PC-3 (cell line): ENCODE data around the gene FGFR3. TPM values are rescaled to one million over a fixed set of nuclear protein-coding genes. Genes with fewer than 3 reads are reported as not detected.

Experiments used
- ATAC-seq: fragments of 200-7000 bp; cut with Tn5 transposase; 2 replicates; pipeline ENCODE4 v1.9.1; 2020; ENCODE audit warnings: mild to moderate bottlenecking, moderate library complexity
- BruUV-seq: library from RNA; stranded (reverse); fragments of 400-500 nt; replicated peaks from 2 replicates; lab custom pipeline; 2021; lab: Mats Ljungman, UMichigan
- CTCF ChIA-PET: fragments of 300-600 bp; sonication (Branson Sonifier 250); formaldehyde crosslinking; loops from one replicate; lab custom pipeline; 2022; ENCODE audit warnings: antibody characterized with exemption; lab: Charles Lee
- POLR2A ChIA-PET: fragments of 300-600 bp; sonication (Branson Sonifier 250); formaldehyde crosslinking; loops from one replicate; lab custom pipeline; 2022; ENCODE audit warnings: antibody characterized with exemption; ENCODE audit not compliant: unreplicated experiment; lab: Charles Lee
- DNase-seq: peaks from one replicate; pipeline ENCODE4 v3.0.0-alpha.2; 2015
- H2AFZ ChIP-seq: fragments of 300-600 bp; sonication (generic); 2 replicates; pipeline ENCODE4 v1.6.0; 2016; ENCODE audit warnings: antibody characterized with exemption, low read length
- H3F3A ChIP-seq: fragments of 300-600 bp; sonication (generic); one replicate; pipeline ENCODE4 v1.6.0; 2017; ENCODE audit warnings: antibody characterized with exemption, low read length, control low read depth, mild to moderate bottlenecking; ENCODE audit not compliant: unreplicated experiment
- H3K27ac ChIP-seq: fragments of 300-600 bp; sonication (generic); 2 replicates; pipeline ENCODE4 v1.5.1; 2016; ENCODE audit warnings: mild to moderate bottlenecking, low read length
- H3K27me3 ChIP-seq: fragments of 300-600 bp; sonication (generic); 2 replicates; pipeline ENCODE4 v1.6.1; 2016; ENCODE audit warnings: low read length, mixed read lengths
- H3K36me3 ChIP-seq: fragments of 300-600 bp; sonication (generic); 2 replicates; pipeline ENCODE4 v1.6.1; 2016; ENCODE audit warnings: low read depth, mixed run types, low read length, mixed read lengths
- H3K4me1 ChIP-seq: fragments of 300-600 bp; sonication (generic); 2 replicates; pipeline ENCODE4 v1.5.1; 2016; ENCODE audit warnings: low read length; ENCODE audit not compliant: insufficient read depth
- H3K4me2 ChIP-seq: fragments of 300-600 bp; sonication (generic); 2 replicates; pipeline ENCODE4 v1.6.0; 2016; ENCODE audit warnings: low read length
- H3K4me3 ChIP-seq: fragments of 300-600 bp; sonication (generic); 2 replicates; pipeline ENCODE4 v1.5.1; 2016; ENCODE audit warnings: mild to moderate bottlenecking, low read length, mixed read lengths
- H3K79me2 ChIP-seq: fragments of 300-600 bp; sonication (generic); 2 replicates; pipeline ENCODE4 v1.6.1; 2017; ENCODE audit warnings: low read length, mixed read lengths
- H3K9ac ChIP-seq: fragments of 300-600 bp; sonication (generic); 2 replicates; pipeline ENCODE4 v1.6.0; 2016; ENCODE audit warnings: mild to moderate bottlenecking, low read length
- H3K9me2 ChIP-seq: fragments of 300-600 bp; sonication (generic); replicated peaks from 2 replicates; pipeline ENCODE4 v1.6.1; 2016; ENCODE audit warnings: mixed run types, low read length, mixed read lengths
- H3K9me3 ChIP-seq: fragments of 300-600 bp; sonication (generic); 2 replicates; pipeline ENCODE4 v1.6.1; 2016; ENCODE audit warnings: low read length, mixed read lengths
- H4K20me1 ChIP-seq: fragments of 300-600 bp; sonication (generic); 2 replicates; pipeline ENCODE4 v1.6.1; 2016; ENCODE audit warnings: low read length, mixed read lengths
- CTCF ChIP-seq: fragments of 300-600 bp; sonication (generic); conservative IDR thresholded peaks from 2 replicates; pipeline ENCODE4 v1.5.1; 2017; ENCODE audit warnings: antibody characterized with exemption, low read depth, mild to moderate bottlenecking, low read length
- EZH2 ChIP-seq: fragments of 300-600 bp; sonication (generic); IDR thresholded peaks from one replicate; pipeline ENCODE4 v1.6.1; 2017; ENCODE audit warnings: antibody characterized with exemption, mild to moderate bottlenecking, low read length; ENCODE audit not compliant: unreplicated experiment
- EZH2phosphoT487 ChIP-seq: fragments of 300-600 bp; sonication (generic); IDR thresholded peaks from 2 replicates; pipeline ENCODE4 v1.6.1; 2018; ENCODE audit warnings: mild to moderate bottlenecking, antibody characterized with exemption, low read length, borderline replicate concordance
- intact Hi-C: fragments of 100-400 bp; cut with micrococcal nuclease; formaldehyde crosslinking; loops from 2 replicates; pipeline ENCODE4 v1.9.0; 2023
- total RNA-seq: library from RNA; depleted of rRNA; stranded (reverse); fragments of >200 nt; gene quantifications from 2 replicates; pipeline ENCODE4 v1.2.3, GENCODE V29; 2014

The FGFR3 gene
- total RNA-seq, 1 experiment from 2014 or later: 0.11 TPM

- POLR2A ChIA-PET: no interaction called here
- no peak overlapping the region for H3K4me3 ChIP-seq
- no peaks in the 10 kb centered on the region for H3K9me3 ChIP-seq
- no TSS peak for BruUV-seq
- no peaks in the 10 kb centered on the region for H4K20me1 ChIP-seq
- no peak for TF ChIP-seq EZH2
- no peak for TF ChIP-seq CTCF
- no peak for TF ChIP-seq EZH2phosphoT487
- H3K79me2 ChIP-seq: no peaks in the 10 kb centered on the region
- no peaks in the 10 kb centered on the region for H3K4me1 ChIP-seq
- no peak overlapping the region for H3K9ac ChIP-seq
- DNase-seq: no peak
- H3K4me2 ChIP-seq: no peak overlapping the region
- H3K27ac ChIP-seq: no peak overlapping the region
- H2AFZ ChIP-seq: no peak overlapping the region
- no peaks in the 10 kb centered on the region for H3K9me2 ChIP-seq
- H3K36me3 ChIP-seq: no peaks in the 10 kb centered on the region
- intact Hi-C loops: no loop called here
- no peak for ATAC-seq
- peaks cover 5% of the 10 kb centered on the region for H3K27me3 ChIP-seq
- CTCF ChIA-PET: no interaction called here
- H3F3A ChIP-seq: no peaks in the 10 kb centered on the region
Measured at GRCh38 chr4:1800805-1801204, 7.7 kb downstream of the FGFR3 start.

GRCh38 chr4:1801286-1801958, 8.3 kb downstream of the FGFR3 start:
- POLR2A ChIA-PET: no interaction called here
- Histone ChIP-seq H3K27me3 (no peaks in the 10 kb centered on the region), H3K27ac (no peak overlapping the region), H3K36me3 (no peaks in the 10 kb centered on the region), H3K4me1 (no peaks in the 10 kb centered on the region), H2AFZ (no peak overlapping the region), H3F3A (no peaks in the 10 kb centered on the region), H3K4me3 (no peak overlapping the region), H3K9me2 (no peaks in the 10 kb centered on the region), H3K9me3 (no peaks in the 10 kb centered on the region), H3K9ac (no peak overlapping the region), H4K20me1 (no peaks in the 10 kb centered on the region), H3K4me2 (no peak overlapping the region), H3K79me2 (no peaks in the 10 kb centered on the region)
- CTCF ChIA-PET: no interaction called here
- no peak for ATAC-seq
- BruUV-seq: no TSS peak
- DNase-seq: no peak
- TF ChIP-seq EZH2 (no peak), EZH2phosphoT487 (no peak), CTCF (no peak)
- intact Hi-C loops: no loop called here

- H3K36me3 ChIP-seq: no peaks in the 10 kb centered on the region
- CTCF ChIA-PET: no interaction called here
- BruUV-seq: no TSS peak
Measured at GRCh38 chr4:1802151-1802715, 9.1 kb downstream of the FGFR3 start.

More at GRCh38 chr4:1802151-1802715, 9.1 kb downstream of the FGFR3 start:
- Histone ChIP-seq H3K4me1 (no peaks in the 10 kb centered on the region), H4K20me1 (no peaks in the 10 kb centered on the region), H3K27ac (no peak overlapping the region), H3K9me2 (no peaks in the 10 kb centered on the region), H2AFZ (no peak overlapping the region), H3K4me3 (no peak overlapping the region), H3K9me3 (no peaks in the 10 kb centered on the region), H3K9ac (no peak overlapping the region), H3K4me2 (no peak overlapping the region), H3K79me2 (no peaks in the 10 kb centered on the region), H3K27me3 (no peaks in the 10 kb centered on the region), H3F3A (no peaks in the 10 kb centered on the region)
- ATAC-seq (no peak), DNase-seq (no peak)
- no peak for TF ChIP-seq EZH2phosphoT487
- POLR2A ChIA-PET: no interaction called here
- intact Hi-C loops: no loop called here
